Stimulated activated CD8-positive, alpha-beta memory T cell treated with anti-CD3 and anti-CD28 coated beads, Interleukin-7, amount 100 ng/mL, for 48 hours (primary cell): ENCODE measurements around the gene NDST1.

Experiments
- DNase-seq, 2 donors: peaks; one replicate each; pipeline ENCODE4 v3.0.0-alpha.2; 2020; ENCODE audit warnings: low read depth in 1 of 2; ENCODE audit errors: extremely low read depth in 1 of 2

The NDST1 gene

DNA sequence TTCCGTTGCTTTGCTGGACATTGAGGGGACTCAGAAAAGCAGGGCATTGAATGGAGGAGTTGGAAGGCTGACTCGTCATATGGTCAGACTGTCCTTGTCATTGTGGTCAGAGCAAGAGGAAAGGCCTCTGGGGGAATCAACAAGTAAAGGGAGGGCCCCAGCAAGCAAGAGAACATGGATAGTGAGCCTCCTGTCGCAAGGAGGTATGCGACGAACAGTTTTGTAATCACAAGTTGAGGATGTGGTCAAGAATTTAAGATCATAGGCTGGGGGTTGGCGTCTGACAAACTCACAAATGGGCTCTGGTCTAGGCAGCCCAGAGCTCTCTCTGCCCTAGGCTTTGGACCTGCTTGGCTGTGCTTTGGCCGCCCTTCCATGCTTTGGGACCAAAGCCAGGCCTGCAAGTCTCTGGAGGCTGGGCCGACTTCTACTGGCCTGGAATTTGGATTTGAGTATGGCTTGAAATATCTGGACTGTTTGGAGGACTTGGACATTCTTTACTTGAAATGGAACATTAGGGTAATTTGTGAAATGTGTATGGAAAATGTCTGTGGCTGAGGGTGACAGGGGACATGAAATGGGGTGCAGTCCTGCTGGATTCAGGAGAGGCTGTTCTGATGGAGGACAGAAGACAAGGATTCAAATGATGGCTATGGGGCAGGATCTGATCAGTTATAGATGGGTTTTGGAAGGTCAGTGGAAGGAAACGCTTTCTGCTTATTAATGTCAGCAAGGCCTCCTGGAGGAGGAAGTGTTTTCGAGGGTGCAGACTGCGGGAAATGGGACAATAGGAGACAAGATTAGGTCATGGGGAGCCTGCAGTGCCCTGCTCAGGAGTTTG is 19.2 kb upstream of the NDST1 start:
- DNase-seq, result no peak

GRCh38 chr5:150489360-150490295 is 18.3 kb upstream of the NDST1 start:
- no peak for DNase-seq

- no peak for DNase-seq
Measured at GRCh38 chr5:150490296-150490669, 17.6 kb upstream of the NDST1 start.

- no peak for DNase-seq
Measured at GRCh38 chr5:150490754-150491153, 17.2 kb upstream of the NDST1 start.

GRCh38 chr5:150491876-150492275 is 16.1 kb upstream of the NDST1 start:
- DNase-seq, result no peak

DNA sequence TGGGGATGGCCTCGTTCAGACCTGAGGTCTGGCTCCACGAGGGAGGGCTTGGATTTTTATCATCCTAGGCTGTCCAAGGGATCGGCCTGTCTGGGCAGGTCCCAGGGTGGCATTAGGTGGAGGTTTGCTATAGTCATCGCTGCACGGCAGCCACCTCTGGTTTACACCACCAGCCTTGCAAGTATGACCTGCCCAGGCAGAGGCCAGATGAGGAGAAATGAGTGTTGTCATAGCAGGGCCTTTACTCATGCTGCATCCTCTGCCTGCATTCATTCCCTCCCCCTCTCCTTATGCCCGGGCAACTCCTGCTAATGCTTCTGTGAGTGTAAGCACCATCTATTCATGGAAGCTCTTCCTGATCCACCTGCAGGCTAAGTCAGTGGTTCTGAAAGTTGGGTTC is 15.3 kb upstream of the NDST1 start:
- DNase-seq, result no peak

GRCh38 chr5:150496098-150496497 is 11.8 kb upstream of the NDST1 start:
- no peak for DNase-seq

DNA sequence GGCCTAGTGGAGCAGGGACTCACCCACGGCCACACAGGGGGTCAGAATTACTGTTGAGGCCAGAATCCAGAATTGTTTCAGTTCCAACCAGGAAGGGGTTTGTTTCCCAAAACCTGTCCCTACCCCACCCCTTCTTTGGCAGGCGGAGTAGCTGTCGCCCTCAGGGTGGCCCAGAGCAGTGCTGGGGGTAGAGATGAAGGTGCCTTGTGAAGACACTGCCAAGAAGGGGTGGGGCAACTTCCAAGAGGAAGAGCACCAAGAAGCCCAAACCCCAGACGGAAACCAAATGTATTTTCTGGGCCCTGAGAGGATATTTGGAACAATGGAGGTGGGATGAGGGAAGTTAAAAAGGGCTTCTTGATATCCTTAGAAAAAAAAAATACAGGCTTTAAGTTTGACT is 11.4 kb upstream of the NDST1 start:
- DNase-seq, result no peak

DNA sequence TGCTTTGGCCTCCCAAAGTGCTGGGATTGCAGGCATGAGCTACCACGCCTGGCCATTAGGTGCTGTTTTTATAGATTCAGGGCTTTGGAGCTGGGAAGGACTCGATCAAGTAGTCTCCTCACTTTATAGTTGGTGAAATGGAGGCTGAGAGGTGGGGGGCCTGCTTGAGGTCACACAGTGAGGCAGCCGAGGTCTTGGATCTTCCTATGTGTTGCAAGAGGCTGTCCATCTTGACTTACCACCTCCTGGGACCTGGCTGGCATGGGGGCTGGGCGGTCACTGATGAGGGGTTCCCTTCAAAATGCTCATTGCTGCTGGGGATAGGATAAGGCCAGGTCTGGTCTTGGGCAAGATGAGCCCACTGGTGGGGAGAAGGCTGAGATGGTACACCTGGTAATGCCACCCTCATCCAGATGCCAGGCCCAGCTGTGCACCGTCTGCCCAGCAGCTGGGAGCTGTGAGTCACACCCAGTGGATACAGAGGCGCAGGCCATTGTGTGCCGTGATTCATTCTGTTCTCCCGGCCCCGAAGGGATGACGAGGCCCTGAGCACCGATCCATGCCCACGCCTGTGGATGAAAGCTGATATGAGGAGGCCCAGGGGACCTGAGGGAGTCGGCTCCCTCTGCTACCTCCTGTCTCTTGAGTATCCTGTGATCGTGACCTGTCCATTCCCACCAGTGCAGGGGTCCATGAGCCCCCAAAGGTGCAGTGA is 10.5 kb upstream of the NDST1 start:
- DNase-seq, result no peak

GRCh38 chr5:150497989-150498317 is 10.0 kb upstream of the NDST1 start:
- no peak for DNase-seq

- no peak for DNase-seq
Measured at GRCh38 chr5:150498501-150498900, 9.4 kb upstream of the NDST1 start.

GRCh38 chr5:150498971-150499370 is 9.0 kb upstream of the NDST1 start:
- DNase-seq, result no peak

DNA sequence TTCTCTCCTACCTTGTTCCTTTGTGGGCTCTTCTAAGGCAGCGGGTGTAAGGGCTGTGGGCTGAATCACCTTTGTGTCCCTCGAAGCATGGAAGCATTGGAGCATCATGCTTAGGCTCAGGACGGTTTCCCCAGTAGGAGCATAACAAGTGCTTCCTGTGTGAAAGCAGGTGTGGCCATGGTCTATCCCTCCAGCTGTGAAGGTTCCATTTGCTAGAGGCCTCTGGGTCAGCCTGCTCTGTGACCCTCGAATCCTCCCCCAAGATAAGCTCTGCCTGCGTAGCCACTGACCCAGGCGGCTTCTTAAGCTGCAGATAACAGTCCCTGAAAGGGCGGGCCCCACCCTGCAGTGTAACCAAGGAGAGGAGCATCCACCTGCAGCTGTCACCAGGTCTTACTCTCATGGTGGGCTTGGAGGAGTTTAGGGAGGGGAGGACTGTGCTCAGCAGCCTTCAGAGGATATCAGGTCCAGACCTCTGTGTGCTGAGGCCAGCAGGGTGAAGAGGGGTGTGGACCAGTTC is 8.4 kb upstream of the NDST1 start:
- no peak for DNase-seq

GRCh38 chr5:150500328-150500841 is 7.5 kb upstream of the NDST1 start:
- no peak for DNase-seq

GRCh38 chr5:150500905-150501304 is 7.0 kb upstream of the NDST1 start:
- no peak for DNase-seq

DNA sequence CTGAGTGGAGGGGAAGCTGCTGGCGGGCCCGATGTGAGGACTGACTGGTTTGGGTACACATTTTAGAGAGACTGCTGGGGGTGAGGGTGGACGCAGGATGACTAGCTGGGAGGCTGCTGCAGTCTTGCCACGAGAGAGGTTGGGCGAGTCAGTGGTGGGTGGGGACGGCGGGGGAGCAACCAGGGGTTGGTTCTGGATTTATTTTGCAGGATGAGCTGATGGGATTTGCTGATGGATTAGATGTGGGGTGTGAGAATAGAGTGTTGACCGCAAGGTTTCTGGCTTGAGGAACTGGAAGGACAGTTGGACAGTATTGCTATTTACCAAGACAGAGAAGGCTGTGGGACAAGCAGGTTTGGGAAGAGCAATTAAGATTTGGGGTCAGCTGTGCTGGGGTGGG is 5.8 kb upstream of the NDST1 start:
- DNase-seq, result no peak

GRCh38 chr5:150502847-150503246 is 5.1 kb upstream of the NDST1 start:
- DNase-seq, result no peak

GRCh38 chr5:150503386-150503785 is 4.5 kb upstream of the NDST1 start:
- DNase-seq, result no peak

DNA sequence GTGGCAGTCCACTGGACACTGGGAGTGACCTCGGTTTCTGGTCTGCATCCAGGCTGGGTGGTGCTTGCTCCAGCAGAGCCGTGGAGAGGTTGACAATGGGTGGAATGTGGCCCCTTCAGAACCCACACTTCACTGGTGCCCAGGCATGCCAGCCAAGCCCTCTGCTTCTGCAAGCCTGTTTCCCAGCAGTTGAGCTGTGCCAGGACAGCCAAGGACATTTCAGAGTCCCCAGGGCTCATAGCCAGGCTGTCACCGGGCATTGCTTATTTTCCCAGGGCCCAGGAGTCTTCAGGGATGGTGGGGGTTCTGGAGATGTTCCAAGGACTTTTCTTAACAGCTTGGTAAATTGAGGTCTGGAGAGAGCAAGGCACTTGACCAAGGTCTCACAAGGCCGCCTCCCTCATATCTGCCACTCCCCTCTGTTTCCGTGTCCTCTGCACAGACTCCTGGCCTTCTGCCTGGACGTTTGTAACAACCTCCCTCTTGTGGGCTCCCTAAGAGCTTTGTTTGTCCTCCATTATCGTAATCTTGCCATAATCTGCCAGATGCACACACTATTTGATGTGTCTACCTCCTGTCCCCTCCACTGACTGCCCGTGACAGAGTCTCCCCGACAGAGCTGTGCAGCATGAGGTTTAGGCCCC is 3.8 kb upstream of the NDST1 start:
- no peak for DNase-seq

GRCh38 chr5:150505041-150505511 is 2.9 kb upstream of the NDST1 start:
- DNase-seq, result no peak
